ENCODE data around the gene ATG7. TPM values are rescaled to one million over a fixed set of nuclear protein-coding genes. Genes with fewer than 3 reads are reported as not detected.
"Not testable (repeated sequence)": the region's sequence is repeated elsewhere in the genome, so short reads cannot be mapped to it uniquely, and the experiment has no call there.

The ATG7 gene
- total RNA-seq, 8 experiments from 2014 or later, result 16.9 to 39.4 (median 24.8) TPM

DNA sequence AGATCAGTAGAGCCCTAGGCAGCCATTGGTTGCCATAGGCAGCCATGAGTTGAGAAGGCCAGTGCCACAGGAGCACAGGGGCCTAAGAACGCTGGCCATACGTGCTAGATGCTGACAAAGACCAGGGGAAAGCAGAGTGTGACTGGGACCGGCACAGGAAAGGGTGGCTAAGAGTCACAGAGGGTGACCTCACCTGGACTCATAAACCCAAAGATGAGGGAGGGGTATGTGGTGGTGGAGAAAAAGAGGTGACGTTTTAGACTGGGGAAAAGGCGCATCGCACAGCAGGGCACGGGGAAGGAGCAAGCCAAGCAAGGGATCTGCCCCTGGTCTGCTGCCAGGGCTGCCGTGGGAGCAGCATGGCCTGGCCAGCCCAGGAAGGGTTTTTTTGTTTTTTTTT is 249.0 kb downstream of the ATG7 start:
- peak in 1 of 8 experiments; percentile 50 for ATAC-seq (replicated peaks in 6 of 8)
- Histone ChIP-seq H3K4me1 (replicated peaks in 1 of 2) (peaks cover 12 to 13% of the 10 kb centered on the region in 2 donors), H3K4me3 (no peak overlapping the region), H3K27ac (no peak overlapping the region)
- in situ Hi-C loops (cut with MboI; ENCODE audit: low pct_unique_long_range_greater_than_20kb in 2 of 9, low sequenced_read_pairs in 9 of 9, unreplicated experiment in 9 of 9), result loop anchor here in 1 of 9 experiments (25.0 kb wide), 1 partner anchor 134 kb away; no protein-coding TSS in a partner anchor
- 90 to 100% (median 94%) methylated on average over 1 to 8 of the region's 8 CpGs; no CpG with 5 or more reads in 3 of the 10 experiments for WGBS, 10 experiments

DNA sequence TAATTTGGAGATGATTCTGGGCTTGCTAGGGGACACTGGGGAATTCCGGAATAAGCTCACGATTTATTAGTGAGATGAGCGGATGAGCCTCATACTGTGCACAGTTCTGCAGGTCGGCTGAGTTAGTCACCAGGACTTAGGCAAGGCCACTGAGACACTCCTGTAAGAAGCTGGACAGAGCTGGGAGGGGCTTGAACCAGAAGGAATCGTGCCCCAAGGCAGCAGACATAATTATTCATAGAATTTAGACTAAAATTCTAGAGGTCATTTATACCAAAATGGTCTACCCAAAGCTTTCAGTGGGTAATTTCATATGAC is 250.2 kb downstream of the ATG7 start:
- 80 to 100% (median 100%) methylated on average over 1 to 3 of the region's 5 CpGs; no CpG with 5 or more reads in 5 of the 10 experiments for WGBS, 10 experiments
- in situ Hi-C loops (cut with MboI; ENCODE audit: low pct_unique_long_range_greater_than_20kb in 2 of 9, low sequenced_read_pairs in 9 of 9, unreplicated experiment in 9 of 9), result loop anchor here in 1 of 9 experiments (25.0 kb wide), 1 partner anchor 135 kb away; no protein-coding TSS in a partner anchor
- Histone ChIP-seq H3K27ac (no peak overlapping the region), H3K4me1 (replicated peaks in 1 of 2) (peaks cover 12 to 13% of the 10 kb centered on the region in 2 donors), H3K4me3 (no peak overlapping the region)
- peak in 3 of 8 experiments; percentile 40 to 63 (median 52) for ATAC-seq (replicated peaks in 6 of 8)

DNA sequence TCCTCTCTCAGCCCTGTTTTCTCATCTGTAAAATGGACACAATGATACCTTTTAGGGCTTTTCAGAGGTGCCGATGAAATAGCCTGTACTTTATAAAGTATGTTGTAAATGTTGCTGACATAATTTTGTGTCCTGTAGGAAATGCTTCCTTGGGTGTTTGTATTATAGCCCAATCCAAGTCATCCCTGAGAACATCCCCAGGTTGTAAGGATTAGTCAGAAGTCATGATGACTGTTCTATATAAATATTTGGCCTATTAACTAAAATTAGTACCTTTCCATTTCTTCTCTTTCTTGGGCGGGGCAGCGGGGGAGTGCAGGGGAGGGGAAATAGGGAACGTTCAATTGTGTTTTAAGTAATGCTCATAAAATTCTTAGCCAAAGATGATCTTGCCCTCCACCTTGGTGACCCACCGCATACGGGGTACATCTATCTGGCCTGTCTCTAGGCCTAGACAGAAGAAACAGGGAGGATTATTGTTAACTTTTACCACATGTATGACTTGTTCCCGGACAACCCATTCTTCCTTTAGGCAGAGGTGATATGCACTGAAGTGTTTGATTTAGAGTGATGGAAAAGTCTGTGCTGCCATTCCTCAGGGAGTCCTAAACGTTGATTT is 250.9 kb downstream of the ATG7 start:
- WGBS, 10 experiments, result 57 to 94% (median 81%) methylated on average over 2 to 6 of the region's 8 CpGs; no CpG with 5 or more reads in 4 of the 10 experiments
- no peak overlapping the region for H3K4me3 ChIP-seq
- peak overlapping the region in 1 of 2 donors; percentile 15 for H3K27ac ChIP-seq
- ATAC-seq (replicated peaks in 6 of 8), result no peak
- H3K4me1 ChIP-seq (replicated peaks in 1 of 2), result peaks cover 12 to 13% of the 10 kb centered on the region in 2 donors
- in situ Hi-C loops (cut with MboI; ENCODE audit: low pct_unique_long_range_greater_than_20kb in 2 of 9, low sequenced_read_pairs in 9 of 9, unreplicated experiment in 9 of 9), result loop anchor here in 1 of 9 experiments (25.0 kb wide), 1 partner anchor 136 kb away; no protein-coding TSS in a partner anchor

DNA sequence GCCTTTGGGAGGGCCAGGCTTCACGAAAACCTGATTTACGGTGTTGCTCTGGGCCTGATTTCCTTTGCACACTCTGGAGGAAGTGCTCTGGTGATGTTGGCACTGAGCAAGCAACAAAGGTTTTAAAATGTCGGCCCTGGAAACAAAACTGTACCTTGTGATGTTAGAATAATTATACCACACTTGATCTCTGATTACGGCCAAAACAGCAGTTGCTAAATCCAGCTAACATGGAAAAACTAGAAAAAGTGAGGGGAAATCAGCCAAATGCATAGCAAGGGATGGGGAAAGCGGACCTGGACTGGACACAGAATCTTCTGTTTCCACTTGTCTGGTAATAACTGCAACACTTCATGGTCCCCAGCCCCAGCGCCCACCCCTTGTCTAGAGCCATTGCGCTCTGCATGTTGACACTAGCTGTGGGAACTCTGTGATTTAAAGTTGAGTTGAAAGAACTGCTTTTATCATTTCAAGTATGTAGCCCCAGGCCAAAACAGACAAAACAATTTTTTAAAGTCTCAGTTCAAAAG is 251.4 kb downstream of the ATG7 start:
- WGBS, 10 experiments, result 42 to 86% (median 71%) methylated on average over 1 to 5 of the region's 7 CpGs; no CpG with 5 or more reads in 4 of the 10 experiments
- peaks cover 12 to 13% of the 10 kb centered on the region in 2 donors for H3K4me1 ChIP-seq (replicated peaks in 1 of 2)
- peak overlapping the region in 1 of 2 donors; percentile 15 for H3K27ac ChIP-seq
- no peak overlapping the region for H3K4me3 ChIP-seq
- ATAC-seq (replicated peaks in 6 of 8), result peak in 5 of 8 experiments; percentile 38 to 84 (median 67)
- in situ Hi-C loops (cut with MboI; ENCODE audit: low pct_unique_long_range_greater_than_20kb in 2 of 9, low sequenced_read_pairs in 9 of 9, unreplicated experiment in 9 of 9), result loop anchor here in 1 of 9 experiments (25.0 kb wide), 1 partner anchor 136 kb away; no protein-coding TSS in a partner anchor

DNA sequence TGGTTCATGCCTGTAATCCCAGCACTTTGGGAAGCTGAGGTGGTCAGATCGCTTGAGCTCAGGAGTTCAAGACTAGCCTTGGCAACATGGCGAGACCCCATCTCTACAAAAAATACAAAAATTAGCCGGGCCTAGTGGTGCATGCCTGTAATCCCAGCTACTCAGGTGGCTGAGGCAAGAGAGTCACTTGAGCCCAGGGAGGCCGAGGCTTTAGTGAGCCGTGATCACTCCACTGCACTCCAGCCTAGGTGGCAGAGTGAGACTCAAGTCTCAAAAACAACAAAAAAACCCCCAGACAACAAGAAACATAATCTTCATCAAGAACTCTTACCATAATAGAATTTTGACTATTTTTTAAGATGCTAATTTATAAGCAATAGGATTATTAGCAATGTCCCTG is 253.9 kb downstream of the ATG7 start:
- H3K4me3 ChIP-seq; in situ Hi-C loops (cut with MboI; ENCODE audit: low pct_unique_long_range_greater_than_20kb in 2 of 9, low sequenced_read_pairs in 9 of 9, unreplicated experiment in 9 of 9); H3K27ac ChIP-seq; ATAC-seq (replicated peaks in 6 of 8): not testable (repeated sequence)
- peaks cover 21 to 22% of the 10 kb centered on the region in 2 donors for H3K4me1 ChIP-seq (replicated peaks in 1 of 2)
- WGBS, 10 experiments, result 80 to 100% (median 100%) methylated on average over 1 to 2 of the region's 5 CpGs; no CpG with 5 or more reads in 3 of the 10 experiments

DNA sequence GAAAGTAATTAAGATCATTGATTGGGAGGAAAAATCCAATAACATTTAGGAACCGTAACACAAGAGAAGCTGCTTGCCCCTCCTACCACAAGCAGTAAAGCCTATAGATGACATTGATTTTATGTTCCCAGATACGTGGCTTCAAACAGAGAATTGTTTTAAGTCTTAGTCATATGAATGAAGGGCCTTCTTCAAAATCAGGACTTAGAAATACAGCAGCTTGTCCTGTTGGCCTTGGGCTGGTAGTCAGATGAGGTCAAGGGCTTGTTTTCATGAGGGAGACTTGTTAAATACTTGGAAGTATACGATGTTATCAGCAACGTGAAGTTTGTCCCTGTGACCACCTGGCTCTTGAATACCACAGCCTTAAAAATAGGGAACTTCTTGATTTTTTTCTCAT is 257.1 kb downstream of the ATG7 start:
- no peak for ATAC-seq (replicated peaks in 6 of 8)
- in situ Hi-C loops (cut with MboI; ENCODE audit: low pct_unique_long_range_greater_than_20kb in 2 of 9, low sequenced_read_pairs in 9 of 9, unreplicated experiment in 9 of 9), result no loop called here
- no peak overlapping the region for H3K4me3 ChIP-seq
- 62 to 100% (median 96%) methylated on average over 1 to 4 of the region's 4 CpGs; no CpG with 5 or more reads in 1 of the 10 experiments for WGBS, 10 experiments
- no peak overlapping the region for H3K27ac ChIP-seq
- peaks cover 9 to 14% of the 10 kb centered on the region in 2 donors for H3K4me1 ChIP-seq (replicated peaks in 1 of 2)

DNA sequence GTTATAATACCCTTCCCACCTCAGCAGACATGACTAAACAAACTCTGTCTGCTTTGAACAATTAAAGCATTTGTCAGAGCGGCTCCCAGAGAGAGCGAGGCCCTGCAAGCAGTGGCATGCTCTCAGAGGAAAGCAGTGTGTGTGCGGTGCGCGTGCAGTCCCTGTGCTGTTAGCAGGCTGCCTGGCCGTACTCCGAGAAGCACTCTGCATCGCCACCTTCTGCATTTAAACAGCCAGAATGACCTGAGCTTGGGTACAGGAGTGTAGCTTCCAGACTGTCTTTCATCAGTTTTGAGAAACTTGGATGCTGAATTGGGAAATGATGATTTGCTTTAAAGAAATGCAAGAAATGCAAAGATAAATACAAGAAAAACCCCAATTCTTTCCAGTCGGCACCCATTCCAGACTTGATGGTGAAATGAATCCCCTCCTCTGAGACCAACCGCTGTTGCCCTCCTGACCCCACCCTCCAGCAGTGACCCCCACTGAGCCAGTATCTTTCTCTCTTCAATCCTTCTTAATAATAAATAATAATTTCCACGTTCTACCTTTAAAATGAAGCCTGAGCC is 258.0 kb downstream of the ATG7 start:
- H3K4me3 ChIP-seq, result no peak overlapping the region
- H3K4me1 ChIP-seq (replicated peaks in 1 of 2), result peaks cover 9 to 20% of the 10 kb centered on the region in 2 donors
- in situ Hi-C loops (cut with MboI; ENCODE audit: low pct_unique_long_range_greater_than_20kb in 2 of 9, low sequenced_read_pairs in 9 of 9, unreplicated experiment in 9 of 9), result no loop called here
- H3K27ac ChIP-seq, result peak overlapping the region in 1 of 2 donors; percentile 28
- WGBS, 10 experiments, result 20 to 94% (median 67%) methylated on average over 1 to 10 of the region's 11 CpGs; no CpG with 5 or more reads in 2 of the 10 experiments
- peak in 5 of 8 experiments; percentile 99 to 100 (median 100) for ATAC-seq (replicated peaks in 6 of 8)

DNA sequence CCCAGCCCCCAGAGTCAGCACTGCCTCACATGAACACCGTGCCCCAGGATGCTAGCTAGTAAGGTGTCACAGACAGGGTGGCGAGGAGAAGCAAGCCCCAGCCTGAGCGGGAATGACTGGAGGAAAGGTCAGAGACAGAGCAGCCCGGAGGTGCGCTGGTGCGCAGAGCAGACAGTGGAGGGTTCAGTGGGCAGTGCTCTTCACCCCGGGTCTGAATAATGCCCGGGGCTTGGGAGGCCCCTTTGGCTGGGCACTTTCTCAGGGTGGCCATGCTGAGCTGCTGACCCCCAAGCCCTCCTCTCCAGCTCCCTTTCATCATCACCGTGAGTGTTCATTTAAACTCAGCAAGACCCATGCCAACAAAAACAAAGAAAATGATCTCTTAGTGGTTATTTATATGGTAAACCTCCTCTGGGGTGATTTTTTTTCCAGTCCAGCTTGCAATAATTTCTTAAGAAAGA is 260.8 kb downstream of the ATG7 start:
- no peak overlapping the region for H3K4me3 ChIP-seq
- ATAC-seq (replicated peaks in 6 of 8), result no peak
- no peak overlapping the region for H3K27ac ChIP-seq
- peaks cover 9 to 32% of the 10 kb centered on the region in 2 donors for H3K4me1 ChIP-seq (replicated peaks in 1 of 2)
- in situ Hi-C loops (cut with MboI; ENCODE audit: low pct_unique_long_range_greater_than_20kb in 2 of 9, low sequenced_read_pairs in 9 of 9, unreplicated experiment in 9 of 9), result no loop called here
- WGBS, 10 experiments, result 40 to 100% (median 51%) methylated on average over 1 to 3 of the region's 9 CpGs; no CpG with 5 or more reads in 5 of the 10 experiments

DNA sequence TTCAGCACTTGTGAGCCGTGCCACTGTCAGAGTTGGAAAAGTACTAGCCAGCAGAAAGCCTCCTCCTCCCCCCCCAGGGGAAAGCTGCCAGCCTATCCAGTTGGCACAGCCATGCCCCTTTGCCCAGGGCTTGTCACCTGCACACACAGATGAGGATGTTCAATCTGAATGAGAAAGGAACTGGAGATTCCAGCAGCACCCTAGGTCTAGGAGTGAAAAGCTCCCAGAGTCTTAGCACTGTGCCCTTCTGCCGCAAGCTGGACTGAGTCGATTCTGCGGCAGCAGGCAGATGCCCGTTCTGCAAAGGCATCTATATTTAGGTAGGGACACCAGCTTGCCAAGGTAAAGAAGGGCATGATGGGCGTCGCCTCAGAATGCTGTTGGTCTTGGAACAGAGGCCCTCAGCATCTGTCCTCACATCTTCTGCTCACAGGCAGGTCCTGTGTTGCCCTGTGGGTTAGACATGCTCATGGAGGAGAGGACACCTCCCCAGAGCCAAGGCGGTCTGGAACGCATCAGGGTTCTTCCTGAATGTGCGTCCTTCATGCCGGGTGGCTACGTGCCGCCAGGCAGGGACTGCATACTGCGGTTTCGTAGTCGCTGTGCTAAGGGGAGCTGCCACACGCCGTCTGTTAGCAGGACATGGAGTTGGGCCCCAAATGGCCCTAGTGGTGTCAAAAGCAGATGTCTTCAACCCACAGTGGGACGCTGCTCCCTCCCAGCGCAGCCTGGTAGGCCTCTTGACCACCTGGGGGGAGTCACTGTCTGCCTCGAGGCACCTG is 262.0 kb downstream of the ATG7 start:
- Histone ChIP-seq H3K4me3 (no peak overlapping the region), H3K4me1 (replicated peaks in 1 of 2) (peaks cover 9 to 32% of the 10 kb centered on the region in 2 donors), H3K27ac (no peak overlapping the region)
- 25 to 100% (median 93%) methylated on average over 1 to 12 of the region's 21 CpGs; no CpG with 5 or more reads in 4 of the 10 experiments for WGBS, 10 experiments
- in situ Hi-C loops (cut with MboI; ENCODE audit: low pct_unique_long_range_greater_than_20kb in 2 of 9, low sequenced_read_pairs in 9 of 9, unreplicated experiment in 9 of 9), result no loop called here
- ATAC-seq (replicated peaks in 6 of 8), result no peak

DNA sequence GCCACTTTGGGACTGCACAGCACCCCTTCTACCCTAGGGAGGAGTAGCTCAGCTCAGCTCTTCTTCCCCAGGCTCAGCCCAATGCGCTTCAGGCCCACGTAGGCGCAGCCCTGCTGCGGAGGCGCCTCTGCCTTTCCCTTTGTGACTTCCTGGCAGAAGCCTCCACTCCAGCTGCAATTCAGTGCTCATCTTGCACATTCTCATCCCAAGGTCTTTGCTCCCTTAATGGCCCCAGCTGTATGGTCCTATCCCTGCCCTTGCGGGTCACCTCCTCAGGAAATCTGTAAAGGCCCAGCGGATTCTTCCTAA is 262.6 kb downstream of the ATG7 start:
- 80 to 100% (median 100%) methylated on average over 1 to 5 of the region's 7 CpGs; no CpG with 5 or more reads in 5 of the 10 experiments for WGBS, 10 experiments
- in situ Hi-C loops (cut with MboI; ENCODE audit: low pct_unique_long_range_greater_than_20kb in 2 of 9, low sequenced_read_pairs in 9 of 9, unreplicated experiment in 9 of 9), result no loop called here
- H3K4me3 ChIP-seq, result no peak overlapping the region
- H3K27ac ChIP-seq, result no peak overlapping the region
- no peak for ATAC-seq (replicated peaks in 6 of 8)
- peaks cover 8 to 32% of the 10 kb centered on the region in 2 donors for H3K4me1 ChIP-seq (replicated peaks in 1 of 2)

DNA sequence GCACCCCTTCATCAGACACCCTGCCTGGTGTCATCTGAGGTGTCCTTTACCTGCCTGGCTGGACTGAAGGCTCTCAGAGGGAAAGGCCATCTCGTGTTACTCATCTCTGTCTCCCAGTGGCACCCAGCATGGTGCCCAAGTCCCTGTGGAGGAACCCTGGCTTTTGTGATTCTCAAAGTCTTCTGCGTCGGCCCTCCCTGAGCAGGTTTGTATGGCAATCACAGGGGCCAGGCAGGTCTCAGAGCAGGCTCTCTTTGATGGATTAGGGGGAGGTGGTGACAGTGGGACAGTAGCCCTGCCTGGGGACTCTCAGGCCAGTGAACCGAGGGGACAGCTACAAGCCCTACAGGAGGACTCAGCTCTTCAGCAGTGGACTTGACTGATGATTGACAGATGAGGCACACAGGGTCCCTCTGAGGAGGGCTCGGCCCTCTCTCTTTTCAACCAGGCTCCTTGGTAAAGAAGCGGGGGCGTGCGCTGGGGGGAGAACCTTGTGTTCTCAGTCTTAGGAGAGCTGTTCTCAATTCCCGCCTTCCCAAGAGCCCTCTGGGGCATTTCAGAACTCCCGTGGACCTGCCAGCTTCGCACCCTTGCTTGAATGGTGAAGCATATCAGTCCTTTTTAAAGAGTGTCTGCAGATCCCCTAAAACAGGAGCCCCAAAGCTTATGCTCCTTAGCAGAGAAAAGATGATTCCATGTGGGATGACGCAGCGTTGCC is 263.2 kb downstream of the ATG7 start:
- peaks cover 3 to 27% of the 10 kb centered on the region in 2 donors for H3K4me1 ChIP-seq (replicated peaks in 1 of 2)
- in situ Hi-C loops (cut with MboI; ENCODE audit: low pct_unique_long_range_greater_than_20kb in 2 of 9, low sequenced_read_pairs in 9 of 9, unreplicated experiment in 9 of 9), result no loop called here
- H3K27ac ChIP-seq, result no peak overlapping the region
- no peak overlapping the region for H3K4me3 ChIP-seq
- peak in 3 of 8 experiments; percentile 40 to 62 (median 48) for ATAC-seq (replicated peaks in 6 of 8)
- WGBS, 10 experiments, result 40 to 100% (median 94%) methylated on average over 1 to 9 of the region's 13 CpGs; no CpG with 5 or more reads in 2 of the 10 experiments
